ENCODE results near the gene POLD1.
A peak's percentile ranks its signal among the peaks of the same experiment; 100 is the strongest.

The POLD1 gene

DNA sequence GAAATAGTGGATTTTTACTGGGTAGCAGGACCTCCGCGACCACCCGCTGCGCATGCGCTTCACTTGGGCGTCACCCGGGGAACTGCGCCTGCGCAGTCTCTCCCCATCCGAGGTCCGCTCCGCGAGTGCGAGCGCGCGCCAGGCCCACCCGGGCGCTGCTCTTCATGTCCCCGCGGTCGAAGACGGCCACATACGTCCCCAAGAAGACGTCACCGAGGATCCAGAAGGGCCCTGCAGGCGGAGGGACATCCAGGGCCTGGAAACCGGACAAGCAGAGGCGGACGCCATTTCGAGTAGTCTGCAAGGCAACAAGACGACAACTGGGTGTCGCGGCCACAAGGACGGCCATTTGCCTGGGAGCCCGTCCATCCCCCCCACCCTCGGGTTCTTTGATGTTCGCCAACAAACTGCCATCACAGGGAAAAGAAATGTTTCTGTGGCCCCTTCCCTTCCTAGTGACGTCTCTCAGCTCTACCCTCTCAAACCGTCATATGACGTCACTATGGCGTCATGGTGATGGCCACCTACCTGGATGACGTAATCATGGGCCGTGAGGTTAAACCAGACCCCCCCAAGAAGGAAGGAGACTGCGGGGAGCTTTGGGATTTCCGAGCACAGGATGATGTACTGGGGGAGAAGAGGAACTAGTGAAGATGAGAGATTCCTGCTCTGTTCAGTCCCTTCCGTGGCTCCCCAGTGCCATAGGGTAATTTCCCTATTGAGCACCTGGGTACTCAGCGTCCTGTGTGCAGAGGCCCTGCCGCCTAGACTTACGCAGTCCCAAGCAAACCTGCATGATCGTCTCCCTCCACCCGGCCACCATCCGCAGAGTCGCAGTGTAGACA is 25.4 kb upstream of the POLD1 start:
- DNase-seq, result peak; percentile 87
- peaks cover 65% of the 10 kb centered on the region for H3K4me1 Mint-ChIP-seq (ENCODE audit: low read depth)
- H3K36me3 Mint-ChIP-seq (ENCODE audit: low read depth), result peaks cover 46% of the 10 kb centered on the region
- H3K9me3 Mint-ChIP-seq, result peaks cover 15% of the 10 kb centered on the region
- H3K27me3 Mint-ChIP-seq, result no peaks in the 10 kb centered on the region
- peak overlapping the region; percentile 82 for H3K4me3 Mint-ChIP-seq
- H3K27ac Mint-ChIP-seq, result peak overlapping the region; percentile 95

DNA sequence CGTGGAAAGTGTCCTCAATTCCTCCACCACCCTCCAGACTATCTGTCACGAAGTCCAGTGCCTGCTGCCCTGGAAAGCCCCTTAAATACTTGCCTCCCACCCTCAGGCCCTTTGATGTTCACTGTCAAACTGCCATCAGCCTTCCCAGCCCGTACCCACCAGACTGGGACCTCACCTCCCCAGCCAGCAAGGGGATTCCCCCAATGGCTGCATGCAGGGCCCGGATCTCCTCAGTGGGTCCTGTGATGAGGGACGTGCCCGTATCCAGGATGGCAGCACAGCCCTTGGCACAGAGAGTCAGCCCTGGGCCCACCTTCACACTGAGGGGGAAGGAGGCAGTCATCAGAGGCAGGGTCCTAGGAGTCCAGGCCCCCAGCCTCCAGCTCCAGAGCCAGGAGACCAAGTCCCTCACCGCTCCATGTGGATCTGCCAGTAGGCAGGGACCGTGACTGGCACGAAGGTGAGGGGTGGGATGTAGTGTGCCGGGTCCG is 24.8 kb upstream of the POLD1 start:
- Mint-ChIP-seq H3K36me3 (ENCODE audit: low read depth) (peaks cover 46% of the 10 kb centered on the region), H3K27me3 (no peaks in the 10 kb centered on the region), H3K4me3 (peak overlapping the region; percentile 82), H3K27ac (peak overlapping the region; percentile 95), H3K9me3 (peaks cover 15% of the 10 kb centered on the region), H3K4me1 (ENCODE audit: low read depth) (peaks cover 69% of the 10 kb centered on the region)
- no peak for DNase-seq

DNA sequence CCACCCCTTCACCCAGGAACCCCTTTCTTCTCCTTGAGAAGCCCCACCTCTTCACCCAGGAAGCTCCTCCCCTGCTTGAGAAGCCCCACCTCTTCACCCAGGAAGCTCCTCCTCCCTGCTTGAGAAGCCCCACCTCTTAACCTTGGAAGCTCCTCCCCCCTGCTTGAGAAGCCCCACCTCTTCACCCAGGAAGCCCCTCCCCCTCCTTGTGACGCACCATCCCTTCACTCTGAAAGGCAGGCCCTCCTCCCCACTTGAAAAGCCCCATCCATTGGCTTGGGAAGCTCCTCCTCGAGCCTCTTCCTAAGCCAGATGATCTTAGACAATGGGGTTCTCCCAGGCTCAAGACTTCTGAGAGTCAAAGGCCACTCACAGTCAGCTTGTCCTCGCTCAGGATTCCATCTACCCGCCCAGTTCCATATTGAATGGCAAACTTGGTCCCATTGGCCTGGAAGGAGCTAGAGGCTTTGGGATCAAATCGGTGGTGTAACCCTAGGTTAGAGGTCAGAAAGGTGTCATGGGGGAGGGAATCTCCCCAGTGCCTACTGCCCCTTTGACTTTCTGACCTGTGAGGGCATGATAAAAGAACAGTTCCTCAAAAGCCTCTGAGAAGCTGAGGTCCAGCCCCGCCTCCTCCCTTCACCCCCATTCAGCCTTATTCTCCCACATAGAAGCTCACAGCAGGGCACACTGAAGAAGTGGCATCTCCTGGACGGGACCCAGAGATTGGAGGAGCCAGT is 22.7 kb upstream of the POLD1 start:
- no peak for DNase-seq
- Mint-ChIP-seq H3K4me3 (peak overlapping the region; percentile 65), H3K9me3 (peaks cover 15% of the 10 kb centered on the region), H3K27me3 (no peaks in the 10 kb centered on the region), H3K4me1 (ENCODE audit: low read depth) (peaks cover 87% of the 10 kb centered on the region), H3K27ac (peak overlapping the region; percentile 95), H3K36me3 (ENCODE audit: low read depth) (peaks cover 53% of the 10 kb centered on the region)

DNA sequence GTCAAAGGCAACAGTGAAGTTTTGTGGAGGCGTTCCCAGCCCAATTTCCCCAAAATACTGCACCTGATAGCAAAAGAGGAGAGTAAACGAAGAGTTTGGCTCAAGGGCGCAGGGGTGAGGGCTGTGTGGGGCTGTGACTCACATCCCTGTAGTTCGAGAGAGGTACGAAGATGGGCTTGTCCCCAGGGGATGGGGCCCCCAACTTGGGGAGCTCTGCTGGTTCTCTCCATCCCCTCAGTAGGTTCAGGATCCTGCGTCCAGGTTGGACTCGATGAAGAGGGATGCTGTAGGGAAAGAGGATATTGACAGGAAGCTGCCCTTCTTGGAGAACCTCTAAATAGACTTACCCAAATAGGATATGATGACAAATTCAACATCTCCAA is 22.1 kb upstream of the POLD1 start:
- peak overlapping the region; percentile 65 for H3K4me3 Mint-ChIP-seq

DNA sequence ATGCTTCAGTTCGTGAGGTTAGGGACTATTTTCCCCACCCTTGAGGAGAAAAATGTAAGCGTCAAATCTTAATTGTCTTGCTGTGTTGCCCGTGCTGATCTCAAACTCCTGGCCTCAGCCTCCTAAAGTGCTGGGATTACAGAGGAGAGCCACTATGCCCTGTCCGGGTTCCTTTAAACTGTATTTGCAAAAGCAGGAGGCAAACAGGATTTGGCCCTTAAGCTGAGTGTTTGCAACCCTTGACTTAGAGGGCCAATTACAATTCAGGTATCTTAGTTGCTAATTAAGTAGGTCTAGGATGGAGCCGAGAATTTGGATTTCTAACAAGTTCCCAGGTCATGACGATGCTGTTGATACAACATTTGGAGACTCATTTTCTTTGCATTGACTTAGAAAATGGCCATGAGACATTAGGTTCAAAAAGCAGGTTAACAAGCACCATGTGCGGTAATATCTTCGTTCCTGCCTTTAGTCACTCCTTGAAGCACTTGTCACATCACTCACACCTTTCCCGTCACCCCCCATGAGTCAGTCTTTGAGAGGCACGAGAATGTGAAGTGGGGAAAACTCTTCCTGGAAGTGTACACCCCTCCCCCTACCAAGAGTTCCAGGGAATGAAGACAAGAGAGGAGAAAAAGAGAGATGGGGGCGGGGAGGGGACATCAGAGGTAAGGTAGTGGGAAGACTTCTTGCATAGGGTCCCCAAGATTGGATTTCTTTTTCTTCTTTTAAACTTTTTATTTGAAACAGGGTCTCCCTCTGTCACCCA is 21.3 kb upstream of the POLD1 start:
- Mint-ChIP-seq H3K4me1 (ENCODE audit: low read depth) (peaks cover 84% of the 10 kb centered on the region), H3K9me3 (peaks cover 15% of the 10 kb centered on the region), H3K4me3 (peak overlapping the region; percentile 65), H3K36me3 (ENCODE audit: low read depth) (peaks cover 53% of the 10 kb centered on the region), H3K27me3 (no peaks in the 10 kb centered on the region), H3K27ac (peak overlapping the region; percentile 95)
- DNase-seq, result peak; percentile 59

More for the DNA sequence above, 22.1 kb upstream of the POLD1 start:
- Mint-ChIP-seq H3K27ac (peak overlapping the region; percentile 95), H3K4me1 (ENCODE audit: low read depth) (peaks cover 85% of the 10 kb centered on the region), H3K36me3 (ENCODE audit: low read depth) (peaks cover 53% of the 10 kb centered on the region), H3K27me3 (no peaks in the 10 kb centered on the region), H3K9me3 (peaks cover 15% of the 10 kb centered on the region)
- no peak for DNase-seq

DNA sequence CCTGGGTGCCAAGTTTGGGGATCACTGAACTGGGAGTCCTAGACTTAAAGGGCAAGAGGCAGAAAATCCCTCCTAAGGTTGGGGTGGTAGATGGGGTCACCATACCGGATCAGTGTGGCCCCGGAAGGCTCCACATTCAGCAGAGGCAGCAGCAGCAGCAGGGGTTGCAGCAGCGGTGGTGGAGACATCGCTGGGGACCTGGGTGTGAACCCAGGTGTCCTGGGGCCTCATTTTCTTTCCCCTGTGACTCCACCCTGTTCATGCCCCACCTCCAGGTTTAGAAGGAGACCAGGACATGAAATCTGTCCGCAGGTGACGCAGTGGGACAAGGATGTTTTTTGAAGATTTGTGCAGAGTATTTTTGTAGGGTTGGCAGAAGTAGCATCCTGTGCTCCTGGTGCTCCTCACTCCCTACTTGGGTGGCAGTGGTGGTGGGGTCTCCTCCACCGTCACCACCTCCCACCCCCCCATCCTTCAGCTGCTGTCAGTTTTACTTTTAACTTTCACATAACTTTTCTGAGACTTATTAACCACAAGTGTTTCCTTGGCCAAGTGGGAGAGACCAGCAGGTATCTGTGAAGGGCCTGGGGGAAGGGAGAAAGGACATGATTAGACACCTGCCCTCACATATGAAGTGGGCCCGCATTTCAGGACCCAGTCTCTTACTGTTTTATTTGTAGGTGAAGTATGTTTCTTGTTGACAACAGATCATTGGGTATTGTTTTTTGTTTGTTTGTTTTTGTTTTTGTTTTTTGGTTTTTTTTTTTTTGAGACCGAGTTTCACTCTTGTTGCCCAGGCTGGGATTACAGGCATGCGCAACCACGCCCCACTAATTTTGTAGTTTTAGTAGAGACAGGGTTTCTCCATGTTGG is 18.5 kb upstream of the POLD1 start, which contains the start of gene NAPSA:
Gene NAPSA (minus strand): TSS at position 206 of the 873 bp plus-strand sequence. CDS start 18 bp downstream, at position 188.
- DNase-seq, result no peak
- H3K36me3 Mint-ChIP-seq (ENCODE audit: low read depth), result peaks cover 32% of the 10 kb centered on the region
- H3K4me3 Mint-ChIP-seq, result peak within 1 kb of the TSS; percentile 80
- H3K4me1 Mint-ChIP-seq (ENCODE audit: low read depth), result peaks cover 77% of the 10 kb centered on the region
- H3K9me3 Mint-ChIP-seq, result peaks cover 9% of the 10 kb centered on the region
- no peaks in the 10 kb centered on the region for H3K27me3 Mint-ChIP-seq
- peak within 1 kb of the TSS; percentile 95 for H3K27ac Mint-ChIP-seq

DNA sequence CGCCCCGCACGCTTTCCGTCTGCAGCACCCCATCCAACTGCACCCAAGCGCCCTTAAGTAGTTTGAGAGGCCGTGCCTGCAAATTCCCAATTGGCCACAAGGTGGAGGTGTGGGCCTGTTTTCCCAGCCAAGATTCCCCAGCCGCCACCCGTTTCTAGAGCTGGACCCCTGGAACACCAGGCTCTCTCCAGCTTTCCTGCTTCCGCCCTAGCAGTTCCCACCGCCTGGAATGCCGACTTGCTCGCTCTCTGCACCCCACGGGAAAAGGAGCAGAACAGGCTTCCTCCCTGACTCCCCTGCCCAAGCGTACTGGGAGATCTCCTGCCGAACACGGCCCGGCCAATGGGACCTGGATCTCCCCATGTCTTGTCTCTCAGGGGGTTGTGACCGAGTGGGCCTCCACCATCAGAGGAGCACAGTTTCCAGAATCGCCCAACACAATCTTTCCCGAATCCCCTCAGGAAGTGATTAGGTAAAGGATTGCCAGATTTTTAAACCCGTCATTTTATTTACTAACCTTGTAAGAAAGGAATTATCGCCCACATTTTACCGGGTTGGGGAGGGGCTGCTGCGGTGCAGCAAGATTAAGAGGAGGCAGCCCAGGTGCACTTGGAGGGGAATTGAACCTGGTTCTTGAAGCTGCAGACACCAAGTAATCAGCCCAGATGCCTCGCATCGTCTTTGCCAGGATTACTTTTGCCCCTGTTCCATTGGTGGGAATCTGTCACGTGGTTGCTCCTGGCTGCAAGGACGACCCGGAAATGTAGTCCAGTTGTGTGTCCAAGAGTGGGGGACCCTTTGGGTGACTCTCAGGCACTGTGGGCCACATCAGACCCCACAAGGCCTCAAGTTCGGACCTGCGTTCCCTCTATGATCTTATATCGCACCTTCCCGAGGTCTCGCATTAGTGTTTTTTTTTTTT is 15.2 kb upstream of the POLD1 start:
- Mint-ChIP-seq H3K27me3 (no peaks in the 10 kb centered on the region), H3K4me3 (peak overlapping the region; percentile 89), H3K27ac (peak overlapping the region; percentile 94), H3K4me1 (ENCODE audit: low read depth) (peaks cover 46% of the 10 kb centered on the region), H3K36me3 (ENCODE audit: low read depth) (peaks cover 11% of the 10 kb centered on the region), H3K9me3 (no peaks in the 10 kb centered on the region)
- peak; percentile 90 for DNase-seq

DNA sequence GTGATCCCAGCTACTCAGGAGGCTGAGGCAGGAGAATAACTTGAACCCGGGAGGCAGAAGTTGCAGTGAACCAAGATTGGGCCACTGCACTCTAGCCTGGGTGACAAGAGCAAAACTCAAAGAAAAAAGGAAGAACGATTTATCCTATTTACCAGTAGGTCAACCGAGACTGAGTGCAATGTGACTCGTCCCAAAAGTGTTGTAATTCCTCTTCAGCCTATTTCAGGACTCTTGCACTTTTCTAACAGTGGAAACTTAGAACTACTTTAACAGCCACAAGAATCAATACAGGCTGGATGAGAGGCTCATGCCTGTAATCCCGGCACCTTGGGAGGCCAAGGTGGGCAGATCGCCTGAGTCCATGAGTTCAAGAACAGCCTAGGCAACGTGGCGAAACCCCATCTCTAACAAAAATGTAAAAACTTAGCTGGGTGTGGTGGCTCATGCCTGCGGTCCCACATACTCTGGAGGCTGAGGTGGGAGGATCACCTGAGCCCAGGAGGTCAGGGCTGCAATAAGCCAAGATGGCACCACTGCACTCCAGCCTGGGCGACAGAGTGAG is 12.2 kb upstream of the POLD1 start:
- no peaks in the 10 kb centered on the region for H3K9me3 Mint-ChIP-seq
- peaks cover 41% of the 10 kb centered on the region for H3K4me1 Mint-ChIP-seq (ENCODE audit: low read depth)
- H3K36me3 Mint-ChIP-seq (ENCODE audit: low read depth), result peaks cover 10% of the 10 kb centered on the region
- H3K27ac Mint-ChIP-seq, result no peak overlapping the region
- no peak overlapping the region for H3K4me3 Mint-ChIP-seq
- DNase-seq, result no peak
- no peaks in the 10 kb centered on the region for H3K27me3 Mint-ChIP-seq

DNA sequence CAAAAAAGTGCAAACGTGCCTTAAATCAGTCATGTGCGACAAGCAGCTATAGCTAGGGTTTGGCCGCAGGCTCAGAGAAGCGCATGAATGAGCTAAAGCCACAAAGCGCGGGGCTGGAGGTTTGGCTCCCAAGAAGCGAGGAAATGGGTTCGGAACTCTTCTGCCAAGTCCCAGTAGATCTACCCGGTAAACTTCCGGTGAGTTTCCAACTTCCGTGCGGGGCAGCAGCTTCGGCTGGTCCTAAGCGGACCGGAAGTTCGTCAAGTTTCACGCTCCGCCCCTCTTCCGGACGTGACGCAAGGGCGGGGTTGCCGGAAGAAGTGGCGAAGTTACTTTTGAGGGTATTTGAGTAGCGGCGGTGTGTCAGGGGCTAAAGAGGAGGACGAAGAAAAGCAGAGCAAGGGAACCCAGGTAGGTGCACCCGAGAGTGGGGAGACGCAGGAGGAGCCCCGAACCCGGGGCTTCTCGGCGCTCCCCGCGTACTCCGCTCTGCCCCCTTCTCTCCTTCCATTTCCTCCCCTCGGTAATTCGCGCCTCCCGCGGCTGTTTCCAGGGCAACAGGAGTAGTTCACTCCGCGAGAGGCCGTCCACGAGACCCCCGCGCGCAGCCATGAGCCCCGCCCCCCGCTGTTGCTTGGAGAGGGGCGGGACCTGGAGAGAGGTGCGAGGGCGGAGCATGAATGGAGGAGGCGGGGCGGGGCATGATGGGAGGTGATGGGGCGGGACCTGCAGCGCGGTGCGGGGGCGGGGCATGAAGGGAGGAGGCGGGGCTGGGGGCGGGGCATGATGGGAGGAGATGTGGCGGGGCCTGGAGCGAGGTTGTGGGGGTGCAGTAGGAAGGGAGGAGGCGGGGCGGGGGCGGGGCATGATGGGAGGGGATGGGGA is 7.7 kb upstream of the POLD1 start, which contains the start of gene NR1H2:
Gene NR1H2 (plus strand): TSS at position 292 of the 885 bp plus-strand sequence. CDS start 1,149 bp downstream, outside the sequence.
- Mint-ChIP-seq H3K36me3 (ENCODE audit: low read depth) (peaks cover 50% of the 10 kb centered on the region), H3K4me1 (ENCODE audit: low read depth) (peaks cover 32% of the 10 kb centered on the region), H3K27me3 (no peaks in the 10 kb centered on the region), H3K27ac (peak within 1 kb of the TSS; percentile 100), H3K9me3 (no peaks in the 10 kb centered on the region), H3K4me3 (peak within 1 kb of the TSS; percentile 98)
- DNase-seq, result peak; percentile 96

DNA sequence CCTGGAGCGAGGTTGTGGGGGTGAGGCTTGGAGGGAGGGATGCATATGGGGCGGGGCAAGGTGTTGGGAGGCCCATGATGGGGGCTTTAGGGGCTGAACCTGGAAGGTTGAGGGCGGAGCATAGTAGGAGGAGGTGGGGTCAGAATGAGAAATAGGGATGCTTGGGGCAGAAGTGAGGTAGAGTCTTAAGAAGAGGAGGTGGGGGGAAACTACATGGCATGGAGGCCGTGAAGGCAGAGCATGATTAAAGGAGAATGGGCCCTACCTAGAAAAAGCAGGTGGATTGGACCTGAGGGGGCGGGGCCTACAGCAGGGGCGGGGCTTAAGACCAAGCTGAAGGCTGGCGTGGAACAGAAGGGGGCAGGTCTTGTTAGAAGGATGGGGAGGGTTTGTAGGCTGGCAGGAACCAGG is 7.1 kb upstream of the POLD1 start:
- no peaks in the 10 kb centered on the region for H3K27me3 Mint-ChIP-seq
- H3K4me3 Mint-ChIP-seq, result peak overlapping the region; percentile 98
- no peaks in the 10 kb centered on the region for H3K9me3 Mint-ChIP-seq
- H3K36me3 Mint-ChIP-seq (ENCODE audit: low read depth), result peaks cover 56% of the 10 kb centered on the region
- DNase-seq, result peak; percentile 64
- peak overlapping the region; percentile 91 for H3K27ac Mint-ChIP-seq
- peaks cover 32% of the 10 kb centered on the region for H3K4me1 Mint-ChIP-seq (ENCODE audit: low read depth)

DNA sequence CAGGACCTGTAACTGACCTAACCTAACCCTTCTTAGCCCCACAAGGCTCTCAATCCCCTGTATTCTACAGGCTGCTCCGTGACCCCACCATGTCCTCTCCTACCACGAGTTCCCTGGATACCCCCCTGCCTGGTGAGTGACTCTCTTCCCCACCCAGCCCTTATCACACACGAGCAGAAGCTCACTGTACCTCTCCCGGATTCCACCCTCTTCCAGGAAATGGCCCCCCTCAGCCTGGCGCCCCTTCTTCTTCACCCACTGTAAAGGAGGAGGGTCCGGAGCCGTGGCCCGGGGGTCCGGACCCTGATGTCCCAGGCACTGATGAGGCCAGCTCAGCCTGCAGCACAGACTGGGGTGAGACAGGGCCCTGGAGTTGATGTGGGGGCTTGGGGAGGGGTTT is 6.6 kb upstream of the POLD1 start:
- no peaks in the 10 kb centered on the region for H3K9me3 Mint-ChIP-seq
- peaks cover 32% of the 10 kb centered on the region for H3K4me1 Mint-ChIP-seq (ENCODE audit: low read depth)
- peaks cover 61% of the 10 kb centered on the region for H3K36me3 Mint-ChIP-seq (ENCODE audit: low read depth)
- no peaks in the 10 kb centered on the region for H3K27me3 Mint-ChIP-seq
- H3K27ac Mint-ChIP-seq, result peak overlapping the region; percentile 91
- no peak for DNase-seq
- peak overlapping the region; percentile 98 for H3K4me3 Mint-ChIP-seq

All from activated T-cell treated with anti-CD3 and anti-CD28 coated beads, Interleukin-2, amount 50 U/mL, for 24 hours (primary cell).